Keratinocyte (primary cell): ENCODE results near the gene ASS1.

ENCODE experiments used
- EZH2 ChIP-seq: IDR thresholded peaks from one replicate; pipeline ENCODE4 v1.6.1; 2012; ENCODE audit warnings: inconsistent platforms, mild to moderate bottlenecking, low read length, moderate library complexity
- TF ChIP-seq, protein P1 (sequence below), 3 experiments: IDR thresholded peaks in 1 of 3; conservative IDR thresholded peaks in 1 of 3; optimal IDR thresholded peaks in 1 of 3; 2 replicates in 2 of 3; 3 replicates in 1 of 3; pipeline versions ENCODE3 to v1.5.1; 2011; ENCODE audit warnings: low read length in 3 of 3, mild to moderate bottlenecking in 3 of 3, moderate library complexity in 2 of 3, control low read depth in 1 of 3, inconsistent platforms in 1 of 3; ENCODE audit not compliant: insufficient read depth in 2 of 3; ENCODE audit errors: extremely low read depth in 1 of 3

DNA sequence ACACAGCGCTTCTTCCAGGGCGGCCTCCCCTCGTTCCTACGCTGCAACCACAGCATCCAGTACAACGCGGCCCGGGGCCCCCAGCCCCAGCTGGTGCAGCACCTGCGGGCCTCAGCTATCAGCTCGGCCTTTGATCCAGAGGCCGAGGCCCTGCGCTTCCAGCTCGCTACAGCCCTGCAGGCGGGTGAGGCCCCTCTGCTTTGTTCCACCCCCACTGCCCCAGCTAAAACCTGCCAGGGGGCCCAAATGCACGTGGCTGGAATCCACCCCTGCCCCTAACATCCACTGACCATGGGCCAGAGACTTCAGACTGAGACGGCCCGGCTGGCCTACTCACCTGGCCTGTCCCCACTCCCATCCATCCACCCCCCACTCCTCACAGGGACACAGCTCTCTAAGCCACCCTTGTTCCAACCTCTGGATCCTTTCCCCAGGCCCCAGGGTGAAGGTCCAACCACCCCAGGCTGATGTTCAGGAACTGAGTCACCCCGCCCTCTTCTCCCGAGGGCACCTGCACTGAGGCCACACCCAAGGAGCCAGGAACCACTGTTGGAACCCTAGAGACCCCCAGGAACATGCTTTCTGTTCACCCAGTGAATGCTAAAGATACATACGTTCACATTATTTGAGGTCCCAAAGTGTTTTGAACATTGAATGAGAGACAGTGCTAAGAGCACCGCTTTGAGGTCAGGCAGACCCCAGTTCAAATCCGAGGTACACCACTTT, 18.9 kb upstream of the ASS1 start:
- TF ChIP-seq, protein P1, sequence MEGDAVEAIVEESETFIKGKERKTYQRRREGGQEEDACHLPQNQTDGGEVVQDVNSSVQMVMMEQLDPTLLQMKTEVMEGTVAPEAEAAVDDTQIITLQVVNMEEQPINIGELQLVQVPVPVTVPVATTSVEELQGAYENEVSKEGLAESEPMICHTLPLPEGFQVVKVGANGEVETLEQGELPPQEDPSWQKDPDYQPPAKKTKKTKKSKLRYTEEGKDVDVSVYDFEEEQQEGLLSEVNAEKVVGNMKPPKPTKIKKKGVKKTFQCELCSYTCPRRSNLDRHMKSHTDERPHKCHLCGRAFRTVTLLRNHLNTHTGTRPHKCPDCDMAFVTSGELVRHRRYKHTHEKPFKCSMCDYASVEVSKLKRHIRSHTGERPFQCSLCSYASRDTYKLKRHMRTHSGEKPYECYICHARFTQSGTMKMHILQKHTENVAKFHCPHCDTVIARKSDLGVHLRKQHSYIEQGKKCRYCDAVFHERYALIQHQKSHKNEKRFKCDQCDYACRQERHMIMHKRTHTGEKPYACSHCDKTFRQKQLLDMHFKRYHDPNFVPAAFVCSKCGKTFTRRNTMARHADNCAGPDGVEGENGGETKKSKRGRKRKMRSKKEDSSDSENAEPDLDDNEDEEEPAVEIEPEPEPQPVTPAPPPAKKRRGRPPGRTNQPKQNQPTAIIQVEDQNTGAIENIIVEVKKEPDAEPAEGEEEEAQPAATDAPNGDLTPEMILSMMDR (optimal IDR thresholded peaks at IDR 0.05 in 1 of 3, IDR thresholded peaks at IDR 0.05 in 1 of 3, conservative IDR thresholded peaks at IDR 0.05 in 1 of 3; ENCODE audit: extremely low read depth in 1 of 3, insufficient read depth in 2 of 3, low read length in 3 of 3): no peak
- TF ChIP-seq EZH2: no peak
